Naive thymus-derived CD8-positive, alpha-beta T cell (primary cell): ENCODE data around the gene MACROD2. TPM values are rescaled to one million over a fixed set of nuclear protein-coding genes. Genes with fewer than 3 reads are reported as not detected.
"Not testable (repeated sequence)": the region's sequence is repeated elsewhere in the genome, so short reads cannot be mapped to it uniquely, and the experiment has no call there.

Experiments used
- ATAC-seq, 2 donors: fragments of 150-1000 bp; cut with Tn5 transposase in 1 of 2; sonication (Bioruptor Pico), chemical (Tn5 transposase) in 1 of 2; 1 replicate in 1 of 2; 2 replicates in 1 of 2; pipeline ENCODE4 v1.10.0; 2021; ENCODE audit warnings: mild to moderate bottlenecking in 2 of 2, moderate library complexity in 2 of 2
- POLR2A ChIA-PET: fragments of 350-600 bp; sonication (Branson Sonifier 250); formaldehyde crosslinking; loops from one replicate; lab custom pipeline; 2021; ENCODE audit warnings: antibody characterized with exemption; lab: Charles Lee
- DNase-seq, 10 donors: peaks; one replicate each; pipeline versions ENCODE4 v3.0.0 to v3.0.0-alpha.2; 2020 to 2022
- H3K27ac Mint-ChIP-seq, 10 donors: one replicate each; pipeline ENCODE4 v1.8.0; 2020 to 2022; ENCODE audit warnings: mild to moderate bottlenecking in 10 of 10, mixed read lengths in 10 of 10, moderate library complexity in 4 of 10, inconsistent platforms in 1 of 10
- H3K27me3 Mint-ChIP-seq, 5 donors: one replicate each; pipeline ENCODE4 v1.8.0; 2021 to 2022; ENCODE audit warnings: mixed read lengths in 5 of 5
- H3K36me3 Mint-ChIP-seq, 3 donors: one replicate each; pipeline ENCODE4 v1.8.0; 2020 to 2022; ENCODE audit warnings: mixed read lengths in 3 of 3, mild to moderate bottlenecking in 2 of 3, inconsistent platforms in 1 of 3
- H3K4me1 Mint-ChIP-seq, 4 donors: one replicate each; pipeline ENCODE4 v1.8.0; 2021 to 2022; ENCODE audit warnings: mixed read lengths in 4 of 4
- H3K4me3 Mint-ChIP-seq, 10 donors: one replicate each; pipeline ENCODE4 v1.8.0; 2020 to 2022; ENCODE audit warnings: mild to moderate bottlenecking in 10 of 10, mixed read lengths in 10 of 10, moderate library complexity in 6 of 10, inconsistent platforms in 1 of 10
- H3K9me3 Mint-ChIP-seq, 9 donors: one replicate each; pipeline ENCODE4 v1.8.0; 2020 to 2022; ENCODE audit warnings: mixed read lengths in 9 of 9, mild to moderate bottlenecking in 3 of 9, inconsistent platforms in 1 of 9, moderate library complexity in 1 of 9
- polyA plus RNA-seq, 3 donors: library from polyadenylated mRNA; unstranded; fragments of 300-500 nt; fragmentation: Illumina TruSeq; gene quantifications; one replicate each; pipeline ENCODE4 v1.2.3, GENCODE V29; 2021
- total RNA-seq, 8 experiments: library from RNA in 2 of 8; stranded (reverse) in 2 of 8; gene quantifications; one replicate each; pipeline ENCODE4 v1.2.3 and lab custom pipeline; 2021 to 2026

The MACROD2 gene
- total and polyA plus RNA-seq, 5 experiments from 2014 or later = 0.18 to 1.1 (median 0.60) TPM; not detected in 2

DNA sequence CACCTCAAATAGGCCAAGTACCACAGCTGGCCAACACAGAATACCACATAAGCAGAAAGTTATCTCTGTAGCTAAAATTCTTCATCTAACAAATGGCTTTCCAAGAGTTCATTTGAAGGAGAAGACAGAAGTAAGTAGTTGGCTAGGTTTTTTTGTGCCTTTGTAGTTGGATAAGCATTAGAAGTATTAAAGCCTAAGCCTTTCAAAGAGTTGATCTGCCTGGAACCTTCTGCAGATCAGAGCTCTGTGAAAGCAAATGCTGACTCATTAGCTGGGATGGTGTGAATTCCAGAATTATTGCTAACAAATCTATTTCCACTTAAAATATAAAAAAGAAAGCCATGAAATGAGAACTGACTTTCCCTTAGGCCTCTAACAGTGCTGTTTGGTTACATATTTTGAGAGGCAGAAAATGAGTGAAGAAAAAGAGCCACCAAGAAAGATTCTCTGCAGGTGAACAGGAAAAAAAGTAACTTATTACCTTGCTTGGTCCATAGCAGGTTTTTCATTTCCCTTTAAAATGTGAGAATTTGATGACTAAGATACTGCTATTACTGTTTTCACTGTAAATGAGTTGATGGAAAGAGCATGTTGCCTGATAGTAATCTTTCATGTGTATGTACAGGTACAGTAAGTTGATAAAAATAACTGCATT lies 1105.3 kb downstream of the MACROD2 start:
- Mint-ChIP-seq H3K9me3 (peaks cover 0 to 24% (median 6%) of the 10 kb centered on the region in 9 donors), H3K27me3 (no peaks in the 10 kb centered on the region), H3K4me1 (no peaks in the 10 kb centered on the region), H3K27ac (no peak overlapping the region), H3K36me3 (no peaks in the 10 kb centered on the region), H3K4me3 (no peak overlapping the region)
- no peak for ATAC-seq
- no peak for DNase-seq
- POLR2A ChIA-PET = no interaction called here

DNA sequence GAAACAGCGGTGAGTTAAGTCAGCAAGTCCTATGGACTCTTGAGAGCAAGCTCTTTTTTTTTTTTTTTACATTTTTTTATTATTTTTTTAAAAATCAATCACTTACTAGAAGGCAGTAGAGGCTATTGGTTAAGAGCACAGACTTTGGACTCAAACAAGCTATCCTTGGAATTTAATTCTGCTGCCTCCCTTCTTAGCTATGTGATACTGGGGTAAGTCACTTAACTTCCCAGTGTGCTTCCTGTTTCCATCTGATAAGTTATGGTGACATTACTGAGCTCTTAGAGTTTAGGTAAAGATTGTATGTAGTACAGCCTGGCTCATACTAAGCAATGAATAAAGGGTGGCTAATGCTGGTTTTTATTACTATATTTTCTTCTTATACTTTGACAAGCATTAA lies 1112.6 kb downstream of the MACROD2 start:
- POLR2A ChIA-PET = no interaction called here
- ATAC-seq = no peak
- Mint-ChIP-seq H3K4me1 (peaks cover 0 to 2% (median 0%) of the 10 kb centered on the region in 4 donors), H3K27ac (no peak overlapping the region), H3K27me3 (no peaks in the 10 kb centered on the region), H3K4me3 (no peak overlapping the region), H3K36me3 (no peaks in the 10 kb centered on the region), H3K9me3 (peaks cover 0 to 22% (median 0%) of the 10 kb centered on the region in 9 donors)
- DNase-seq = no peak

DNA sequence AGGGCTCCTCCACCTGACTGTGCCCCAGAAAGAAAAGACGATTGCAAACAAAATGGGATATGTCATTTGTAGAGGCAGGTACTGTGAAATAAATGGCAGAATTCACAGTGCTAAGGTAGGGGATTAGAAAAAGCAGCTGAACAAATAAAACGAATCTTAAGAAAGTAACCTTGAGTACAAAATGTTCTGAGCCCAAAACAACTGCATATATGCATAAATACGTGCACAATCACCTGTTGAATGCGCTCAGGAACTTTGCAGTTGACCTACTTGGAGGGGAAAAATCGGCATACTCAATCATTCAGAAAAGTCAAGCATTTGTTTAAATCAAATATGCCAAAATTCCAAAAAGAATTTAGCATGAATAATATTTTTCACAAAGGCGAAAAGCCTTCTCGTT lies 1114.2 kb downstream of the MACROD2 start:
- Mint-ChIP-seq H3K4me3 (no peak overlapping the region), H3K9me3 (peaks cover 0 to 14% (median 0%) of the 10 kb centered on the region in 9 donors), H3K27ac (no peak overlapping the region), H3K36me3 (no peaks in the 10 kb centered on the region), H3K27me3 (no peaks in the 10 kb centered on the region), H3K4me1 (peaks cover 0 to 2% (median 0%) of the 10 kb centered on the region in 4 donors)
- ATAC-seq = no peak
- POLR2A ChIA-PET = no interaction called here
- no peak for DNase-seq

DNA sequence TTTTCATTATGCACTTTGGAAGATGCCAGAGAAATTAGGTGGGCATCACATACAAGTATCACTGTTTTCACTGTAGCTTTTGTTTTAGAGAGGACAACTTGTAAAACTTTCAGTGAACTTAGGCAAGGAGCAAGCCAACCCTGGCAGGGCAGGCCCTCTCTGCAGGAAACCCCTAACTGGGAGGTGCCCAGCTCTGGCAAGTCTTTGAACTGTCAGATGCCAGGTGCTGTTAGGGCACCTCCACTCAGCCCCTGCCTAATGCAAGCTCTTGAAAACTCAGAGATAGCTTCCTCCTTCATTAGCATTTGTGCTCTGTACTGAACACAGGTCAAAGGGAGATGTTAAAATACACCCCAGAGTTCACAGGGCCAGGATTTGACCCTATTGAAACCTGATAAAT lies 1116.3 kb downstream of the MACROD2 start:
- H3K9me3 Mint-ChIP-seq = peaks cover 0 to 14% (median 0%) of the 10 kb centered on the region in 9 donors
- ATAC-seq (no peak), DNase-seq (peak in 1 of 10 donors; percentile 1)
- peaks cover 0 to 2% (median 0%) of the 10 kb centered on the region in 4 donors for H3K4me1 Mint-ChIP-seq
- POLR2A ChIA-PET = no interaction called here
- H3K4me3 Mint-ChIP-seq = no peak overlapping the region
- H3K36me3 Mint-ChIP-seq = no peaks in the 10 kb centered on the region
- H3K27me3 Mint-ChIP-seq = no peaks in the 10 kb centered on the region
- H3K27ac Mint-ChIP-seq = no peak overlapping the region

DNA sequence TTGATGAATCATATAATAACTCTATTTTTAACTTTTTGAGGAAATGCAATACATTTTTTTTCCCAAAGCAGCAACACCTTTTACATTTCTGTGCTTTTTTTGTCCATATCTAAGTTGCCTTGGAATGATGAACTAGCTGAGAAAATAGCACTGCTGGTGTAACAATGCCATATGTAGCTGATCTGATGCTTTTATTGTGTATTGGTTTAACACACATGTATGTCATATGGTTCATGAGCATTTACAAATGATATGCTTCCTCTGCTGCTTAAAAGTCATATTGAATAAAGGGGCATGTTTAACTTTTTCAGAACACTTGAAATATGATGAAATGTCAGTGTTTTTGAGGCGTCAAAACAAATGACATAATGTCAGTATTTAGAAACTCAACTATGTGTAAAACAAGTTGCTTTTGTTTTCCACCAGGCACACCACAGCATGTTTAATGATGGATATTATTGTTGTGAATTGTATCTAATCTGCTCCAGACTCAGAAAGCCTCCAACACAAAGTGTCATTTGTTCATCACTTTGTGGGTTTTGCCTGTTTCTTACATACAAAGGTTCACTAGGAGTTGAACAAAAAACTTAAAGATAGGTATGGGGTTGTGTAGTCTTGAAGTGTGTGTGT lies 1117.9 kb downstream of the MACROD2 start:
- Mint-ChIP-seq H3K4me1 (peaks cover 0 to 2% (median 0%) of the 10 kb centered on the region in 4 donors), H3K27ac (no peak overlapping the region), H3K9me3 (peaks cover 0 to 14% (median 0%) of the 10 kb centered on the region in 9 donors), H3K4me3 (no peak overlapping the region), H3K27me3 (no peaks in the 10 kb centered on the region), H3K36me3 (no peaks in the 10 kb centered on the region)
- POLR2A ChIA-PET = no interaction called here
- DNase-seq = no peak
- ATAC-seq = no peak

DNA sequence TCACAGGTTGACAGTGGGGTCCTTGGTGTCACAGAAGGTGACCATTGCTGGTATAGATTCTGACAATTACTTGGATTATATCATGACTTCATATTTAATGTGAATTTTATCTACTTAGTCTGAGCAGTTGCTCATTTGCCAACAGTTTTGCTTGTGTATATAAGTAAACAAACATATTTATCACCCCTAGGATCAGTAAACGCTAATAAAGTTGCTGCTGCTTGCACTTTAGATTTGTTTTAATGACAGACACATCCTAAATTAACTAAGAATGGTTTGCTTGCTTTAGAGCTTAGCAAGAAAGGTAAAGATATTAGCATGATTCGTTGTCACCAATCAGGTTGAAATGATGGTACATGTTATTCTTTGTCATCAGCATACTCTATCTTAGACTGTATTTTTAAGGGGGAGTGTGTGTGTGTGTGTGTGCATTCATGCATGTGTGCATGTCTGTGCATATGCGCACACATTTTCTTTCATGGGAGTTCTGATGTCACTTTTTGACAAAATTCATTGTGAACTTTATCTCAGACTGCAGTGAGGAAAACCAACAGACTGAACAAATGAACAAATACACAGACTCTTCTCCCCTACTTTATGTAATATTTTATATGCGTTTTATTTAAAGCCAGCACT lies 1124.7 kb downstream of the MACROD2 start:
- H3K36me3 Mint-ChIP-seq = no peaks in the 10 kb centered on the region
- H3K4me3 Mint-ChIP-seq = no peak overlapping the region
- no peaks in the 10 kb centered on the region for H3K4me1 Mint-ChIP-seq
- DNase-seq (no peak), ATAC-seq (no peak)
- H3K9me3 Mint-ChIP-seq = peaks cover 0 to 9% (median 3%) of the 10 kb centered on the region in 9 donors
- POLR2A ChIA-PET = no interaction called here
- H3K27me3 Mint-ChIP-seq = no peaks in the 10 kb centered on the region
- H3K27ac Mint-ChIP-seq = no peak overlapping the region

DNA sequence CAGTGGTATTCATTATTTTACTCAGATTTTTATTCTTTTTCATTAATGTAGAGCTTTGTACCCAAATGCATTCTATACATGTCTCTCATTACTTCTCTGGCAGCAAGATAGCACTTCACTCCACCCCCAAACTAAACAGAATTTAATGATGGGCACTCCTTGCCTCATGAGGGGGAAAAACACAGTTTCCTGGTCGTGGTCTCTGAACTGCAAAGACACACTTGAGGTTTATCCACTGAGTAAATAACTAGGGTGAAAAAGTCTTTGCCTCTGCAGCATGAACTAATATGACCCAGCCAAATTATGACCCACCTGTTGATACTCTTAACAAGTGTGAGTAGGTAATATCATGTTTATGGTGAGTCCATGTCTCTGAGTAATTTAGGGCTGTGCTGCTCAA lies 1127.3 kb downstream of the MACROD2 start:
- POLR2A ChIA-PET = no interaction called here
- DNase-seq (no peak), ATAC-seq (no peak)
- Mint-ChIP-seq H3K4me3 (no peak overlapping the region), H3K27me3 (no peaks in the 10 kb centered on the region), H3K4me1 (no peaks in the 10 kb centered on the region), H3K36me3 (no peaks in the 10 kb centered on the region), H3K9me3 (peaks cover 0 to 12% (median 3%) of the 10 kb centered on the region in 9 donors), H3K27ac (no peak overlapping the region)

DNA sequence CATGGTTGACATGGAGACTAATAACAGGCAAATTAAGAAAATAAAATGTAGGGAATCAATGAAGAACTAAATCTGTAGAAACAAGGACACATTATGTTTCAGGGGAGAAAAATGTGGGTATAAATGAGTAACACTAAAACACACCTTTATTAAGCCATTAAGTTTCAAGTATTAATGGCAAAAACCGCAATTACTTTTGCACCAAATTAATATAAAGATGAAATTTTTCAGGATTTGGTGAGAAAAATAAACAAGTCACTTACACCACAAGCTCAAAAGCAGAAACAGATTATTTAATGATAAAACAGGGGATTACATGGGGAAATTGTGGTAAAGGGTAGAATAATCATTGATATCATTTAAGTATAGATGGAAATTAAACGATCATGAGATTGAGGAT lies 1135.9 kb downstream of the MACROD2 start:
- Mint-ChIP-seq H3K4me3 (no peak overlapping the region), H3K9me3 (peaks cover 0 to 6% (median 0%) of the 10 kb centered on the region in 9 donors), H3K27ac (no peak overlapping the region), H3K4me1 (no peaks in the 10 kb centered on the region), H3K27me3 (no peaks in the 10 kb centered on the region), H3K36me3 (no peaks in the 10 kb centered on the region)
- no peak for ATAC-seq
- POLR2A ChIA-PET = interaction anchor here (0.6 kb wide), 1 partner anchor 23 kb away, joined by 3 read pairs; no protein-coding TSS in a partner anchor
- no peak for DNase-seq

DNA sequence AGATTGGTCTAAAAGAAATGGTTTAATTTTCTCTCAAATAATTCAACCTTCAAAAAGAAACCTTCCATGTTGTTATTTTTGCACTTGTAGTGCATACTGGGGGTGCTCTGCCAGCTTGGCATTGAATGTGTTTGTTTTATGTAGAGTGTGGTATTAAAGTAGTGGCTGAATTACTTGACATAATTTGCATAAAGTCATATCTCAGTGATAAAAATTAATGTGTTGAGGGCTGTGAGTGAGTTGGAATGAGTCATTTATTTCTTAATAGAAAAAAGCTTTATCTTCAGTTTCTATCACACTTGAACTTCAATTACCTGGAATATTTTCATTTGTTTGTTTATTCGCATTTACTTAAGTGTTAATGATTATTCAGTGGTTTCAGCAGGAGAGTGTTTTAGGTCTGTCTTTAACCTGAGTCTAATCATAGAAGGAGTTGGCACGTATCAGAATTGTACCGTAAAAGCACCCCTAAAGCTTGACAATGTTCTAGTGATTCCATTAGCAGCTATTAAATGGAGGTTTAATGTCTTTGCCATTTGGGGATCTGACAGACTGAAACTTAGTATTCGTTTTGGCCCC lies 1143.3 kb downstream of the MACROD2 start:
- ATAC-seq (no peak), DNase-seq (no peak)
- Mint-ChIP-seq H3K9me3 (peaks cover 0 to 17% (median 0%) of the 10 kb centered on the region in 9 donors), H3K4me3 (no peak overlapping the region), H3K4me1 (no peaks in the 10 kb centered on the region), H3K36me3 (no peaks in the 10 kb centered on the region), H3K27ac (no peak overlapping the region), H3K27me3 (no peaks in the 10 kb centered on the region)
- POLR2A ChIA-PET = no interaction called here

DNA sequence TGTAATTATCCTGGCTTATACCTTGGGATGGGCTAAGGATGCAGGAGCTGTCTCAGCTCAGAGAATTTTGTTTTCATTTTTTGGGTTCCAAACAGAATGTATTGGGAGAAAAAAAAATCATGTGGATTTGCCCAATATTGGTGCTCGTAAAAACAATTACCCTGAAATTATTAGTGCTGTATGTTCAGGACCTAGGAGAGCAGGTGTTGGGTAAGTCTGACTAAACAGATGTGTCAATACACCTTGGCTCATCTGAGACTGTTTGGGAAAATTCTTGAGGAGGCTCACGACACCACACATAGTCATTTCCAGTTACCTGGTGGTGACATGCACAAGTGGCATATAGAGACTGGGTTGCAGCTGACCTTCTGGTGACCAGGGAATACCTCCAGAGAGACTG lies 1144.2 kb downstream of the MACROD2 start:
- no peak overlapping the region for H3K27ac Mint-ChIP-seq
- H3K4me1 Mint-ChIP-seq = no peaks in the 10 kb centered on the region
- no peak for ATAC-seq
- H3K4me3 Mint-ChIP-seq = no peak overlapping the region
- no peaks in the 10 kb centered on the region for H3K27me3 Mint-ChIP-seq
- peaks cover 0 to 17% (median 0%) of the 10 kb centered on the region in 9 donors for H3K9me3 Mint-ChIP-seq
- POLR2A ChIA-PET = no interaction called here
- DNase-seq = no peak
- H3K36me3 Mint-ChIP-seq = no peaks in the 10 kb centered on the region

DNA sequence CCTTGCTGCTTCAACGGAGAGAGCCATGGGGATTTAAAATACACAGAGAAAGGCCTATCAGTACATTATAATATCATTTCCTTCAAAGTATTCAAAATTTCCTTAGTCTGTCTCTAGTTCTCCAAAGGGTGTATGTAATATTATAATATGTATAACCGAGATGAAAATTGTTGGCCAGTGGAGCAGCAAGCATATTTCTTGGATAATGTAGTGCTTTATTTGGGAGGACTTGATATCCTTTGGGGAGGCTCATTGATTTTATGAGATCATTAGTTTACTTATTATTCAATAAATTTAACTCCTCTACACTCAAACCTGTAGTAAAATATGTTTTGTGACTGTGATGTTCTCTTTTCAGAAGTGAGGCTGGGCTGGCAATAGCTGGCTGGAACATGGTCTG lies 1145.0 kb downstream of the MACROD2 start:
- DNase-seq (no peak), ATAC-seq (no peak)
- Mint-ChIP-seq H3K9me3 (peaks cover 0 to 17% (median 3%) of the 10 kb centered on the region in 9 donors), H3K27me3 (no peaks in the 10 kb centered on the region), H3K36me3 (no peaks in the 10 kb centered on the region), H3K4me1 (no peaks in the 10 kb centered on the region), H3K4me3 (no peak overlapping the region), H3K27ac (no peak overlapping the region)
- POLR2A ChIA-PET = no interaction called here

DNA sequence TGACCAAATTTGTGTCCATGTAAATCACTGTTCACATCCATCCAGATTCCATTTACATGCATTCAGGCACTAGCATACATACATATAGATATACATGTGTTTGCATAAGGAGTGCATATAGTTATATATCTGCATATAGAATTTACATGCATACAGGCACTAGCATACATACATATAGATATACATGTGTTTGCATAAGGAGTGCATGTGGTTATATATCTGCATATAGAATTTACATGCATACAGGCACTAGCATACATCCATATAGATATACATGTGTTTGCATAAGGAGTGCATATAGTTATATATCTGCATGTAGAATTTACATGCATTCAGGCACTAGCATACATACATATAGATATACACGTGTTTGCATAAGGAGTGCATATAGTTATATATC lies 1145.6 kb downstream of the MACROD2 start:
- DNase-seq, POLR2A ChIA-PET: not testable (repeated sequence)
- H3K9me3 Mint-ChIP-seq = peaks cover 0 to 17% (median 3%) of the 10 kb centered on the region in 9 donors

DNA sequence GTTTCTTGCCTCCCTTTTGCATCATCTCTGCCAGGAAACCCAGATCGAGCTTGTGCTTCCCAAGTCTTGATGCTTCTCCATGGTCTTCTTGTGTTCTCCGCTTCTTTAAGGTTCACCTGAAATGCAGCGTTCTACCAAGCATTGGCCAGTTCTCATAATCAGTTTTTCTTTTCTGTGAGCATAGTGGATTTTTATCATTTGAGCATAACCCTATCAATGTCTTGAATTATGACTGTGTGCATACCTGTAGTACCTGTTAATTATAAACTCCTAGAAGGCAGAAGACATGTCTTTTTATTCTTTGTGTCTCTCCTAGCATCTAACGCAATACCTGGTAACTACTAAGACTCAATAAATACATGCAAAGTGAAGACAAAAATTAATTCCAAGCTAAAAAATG lies 1146.5 kb downstream of the MACROD2 start:
- POLR2A ChIA-PET = no interaction called here
- ATAC-seq = no peak
- no peaks in the 10 kb centered on the region for H3K4me1 Mint-ChIP-seq
- H3K9me3 Mint-ChIP-seq = peaks cover 0 to 17% (median 3%) of the 10 kb centered on the region in 9 donors
- no peak overlapping the region for H3K4me3 Mint-ChIP-seq
- H3K36me3 Mint-ChIP-seq = no peaks in the 10 kb centered on the region
- H3K27me3 Mint-ChIP-seq = no peaks in the 10 kb centered on the region
- no peak for DNase-seq
- no peak overlapping the region for H3K27ac Mint-ChIP-seq

More for the DNA sequence above, 1145.6 kb downstream of the MACROD2 start:
- H3K4me1 Mint-ChIP-seq, ATAC-seq, H3K4me3 Mint-ChIP-seq, H3K27me3 Mint-ChIP-seq, H3K27ac Mint-ChIP-seq, H3K36me3 Mint-ChIP-seq: not testable (repeated sequence)
